Lung (tissue), 16 donors: Measurements from ENCODE around the gene ATP5F1C. TPM values are rescaled to one million over a fixed set of nuclear protein-coding genes. Genes with fewer than 3 reads are reported as not detected.

Source experiments
- ATAC-seq: fragments of 200-7000 bp; cut with Tn5 transposase; one replicate; pipeline ENCODE4 v1.9.1; 2020; ENCODE audit warnings: moderate number of reproducible peaks; ENCODE audit not compliant: insufficient read depth, low FRiP score
- DNase-seq, 3 donors: peaks; one replicate each; pipeline ENCODE4 v3.0.0-alpha.2; 2013 to 2017
- H3K27ac ChIP-seq, 2 donors: one replicate each; pipeline ENCODE4 v1.5.1; 2013; ENCODE audit warnings: mild to moderate bottlenecking in 2 of 2, moderate library complexity in 2 of 2, control low read depth in 1 of 2, inconsistent platforms in 1 of 2, low read depth in 1 of 2, low read length in 1 of 2
- H3K27me3 ChIP-seq, 3 donors: one replicate each; pipeline ENCODE4 v1.5.1; 2013; ENCODE audit warnings: low read length in 2 of 3; ENCODE audit not compliant: control insufficient read depth in 3 of 3, insufficient read depth in 3 of 3
- H3K36me3 ChIP-seq, 4 donors: one replicate each; pipeline ENCODE4 v1.5.1; 2013; ENCODE audit warnings: low read length in 4 of 4, mild to moderate bottlenecking in 1 of 4, moderate library complexity in 1 of 4; ENCODE audit not compliant: control insufficient read depth in 4 of 4, insufficient read depth in 4 of 4
- H3K4me1 ChIP-seq, 5 donors: one replicate each; pipeline ENCODE4 v1.5.1; 2013; ENCODE audit warnings: low read length in 5 of 5, mild to moderate bottlenecking in 2 of 5, moderate library complexity in 1 of 5; ENCODE audit not compliant: control insufficient read depth in 5 of 5, insufficient read depth in 5 of 5
- H3K4me3 ChIP-seq: one replicate; pipeline ENCODE4 v1.5.1; 2013; ENCODE audit warnings: mild to moderate bottlenecking, control low read depth, moderate library complexity
- H3K9ac ChIP-seq, 2 donors: one replicate each; pipeline ENCODE4 v1.5.1; 2013; ENCODE audit warnings: low read length in 2 of 2, control low read depth in 1 of 2; ENCODE audit not compliant: insufficient read depth in 1 of 2
- H3K9me3 ChIP-seq, 4 donors: one replicate each; pipeline ENCODE4 v1.5.1; 2013; ENCODE audit warnings: low read length in 3 of 4, mild to moderate bottlenecking in 1 of 4, moderate library complexity in 1 of 4; ENCODE audit not compliant: control insufficient read depth in 4 of 4, insufficient read depth in 3 of 4
- WGBS, 2 donors: extraction: QIAGEN DNeasy Blood & Tissue Kit; methylation state at CpG; one replicate each; pipeline ENCODE4 v1.1.7; 2013; 5-methylcytosine and 5-hydroxymethylcytosine counted together
- long read RNA-seq, 5 donors: transcript quantifications; one replicate each; lab custom pipeline, GENCODE V29; 2026
- polyA plus RNA-seq, 2 donors: library from polyadenylated mRNA; stranded (reverse); fragments of 200-250 nt; gene quantifications; one replicate each; pipeline ENCODE4 v1.2.1, GENCODE V29; 2013
- total RNA-seq, 2 donors: library from RNA; depleted of rRNA in 1 of 2; stranded (reverse); fragments of >200 nt in 1 of 2; gene quantifications; one replicate each; pipeline ENCODE4 v1.2.1, GENCODE V29; 2014 to 2021
- TF ChIP-seq, protein P1 (sequence below): IDR thresholded peaks from 2 replicates; pipeline ENCODE4 v1.5.1; 2012; ENCODE audit warnings: mild to moderate bottlenecking; ENCODE audit errors: control extremely low read depth, extremely low read depth
- donor health status: control.
- donor health status: control.
- donor health status: Bipolar disorder and iron deficiency.
- donor health status: healthy.
- donor health status: DM: yes; HTN: yes; CAD: no.

The ATP5F1C gene
- total RNA-seq (100 to 1,000 TPM; 175 to 185 TPM), polyA plus RNA-seq (100 to 1,000 TPM; 233 to 418 TPM)
- long read RNA-seq, donor 1, transcript ATP5F1C-209 (4 exons, 460 nt): minor isoform, 18 of 304 reads
- long read RNA-seq, donor 1, transcript ATP5F1C-202 (10 exons, 1,163 nt): major isoform, 87 of 304 reads
- long read RNA-seq, donor 1, transcript ATP5F1C-201 (9 exons, 1,078 nt): minor isoform, 54 of 304 reads
- long read RNA-seq, donor 1, transcript ATP5F1C-207 (4 exons, 782 nt): minor isoform, 6 of 304 reads
- long read RNA-seq, donor 1, partial matches to known transcripts: 137 of 304 reads
- long read RNA-seq, donor 1, other reads (novel, unspliced or antisense): 0 of 304 reads
- long read RNA-seq, donor 2, transcript ATP5F1C-209 (4 exons, 460 nt): minor isoform, 5 of 74 reads
- long read RNA-seq, donor 2, transcript ATP5F1C-201 (9 exons, 1,078 nt): minor isoform, 10 of 74 reads
- long read RNA-seq, donor 2, transcript ATP5F1C-202 (10 exons, 1,163 nt): major isoform, 24 of 74 reads
- long read RNA-seq, donor 2, partial matches to known transcripts: 30 of 74 reads
- long read RNA-seq, donor 2, other reads (novel, unspliced or antisense): 0 of 74 reads
- long read RNA-seq, donor 3, transcript ATP5F1C-202 (10 exons, 1,163 nt): major isoform, 40 of 151 reads
- long read RNA-seq, donor 3, transcript ATP5F1C-201 (9 exons, 1,078 nt): minor isoform, 19 of 151 reads
- long read RNA-seq, donor 3, transcript ATP5F1C-209 (4 exons, 460 nt): minor isoform, 11 of 151 reads
- long read RNA-seq, donor 3, partial matches to known transcripts: 79 of 151 reads
- long read RNA-seq, donor 3, other reads (novel, unspliced or antisense): 0 of 151 reads
- long read RNA-seq, donor 4, transcript ATP5F1C-202 (10 exons, 1,163 nt): major isoform, 21 of 77 reads
- long read RNA-seq, donor 4, transcript ATP5F1C-201 (9 exons, 1,078 nt): minor isoform, 20 of 77 reads
- long read RNA-seq, donor 4, partial matches to known transcripts: 26 of 77 reads
- long read RNA-seq, donor 4, other reads (novel, unspliced or antisense): 0 of 77 reads
- long read RNA-seq, donor 5, transcript ATP5F1C-202 (10 exons, 1,163 nt): major isoform, 73 of 282 reads
- long read RNA-seq, donor 5, transcript ATP5F1C-209 (4 exons, 460 nt): minor isoform, 21 of 282 reads
- long read RNA-seq, donor 5, transcript ATP5F1C-201 (9 exons, 1,078 nt): minor isoform, 41 of 282 reads
- long read RNA-seq, donor 5, partial matches to known transcripts: 142 of 282 reads
- long read RNA-seq, donor 5, other reads (novel, unspliced or antisense): 0 of 282 reads

GRCh38 chr10:7787857-7788638, at the start of gene ATP5F1C, which contains the start of gene KIN:
TSS of gene ATP5F1C (plus strand) at chr10:7788177. CDS start at chr10:7788208, 31 bp downstream.
TSS of gene KIN (minus strand) at chr10:7787993. CDS start at chr10:7787933, 60 bp downstream.
- Histone ChIP-seq H3K4me1 (peaks cover 0 to 21% (median 8%) of the 10 kb centered on the region in 5 donors), H3K36me3 (peaks cover 0 to 4% (median 0%) of the 10 kb centered on the region in 4 donors), H3K27me3 (no peaks in the 10 kb centered on the region), H3K9me3 (no peaks in the 10 kb centered on the region), H3K9ac (peak within 1 kb of the TSS; percentile 74 to 82), H3K27ac (peak within 1 kb of the TSS; percentile 87 to 93), H3K4me3 (peak within 1 kb of the TSS; percentile 81)
- 0% methylated on average over 56 to 59 of the region's 59 CpGs for WGBS, 2 donors
- DNase-seq (peak; percentile 98 to 99 (median 98)), ATAC-seq (peak; percentile 99)
- TF ChIP-seq, protein P1, sequence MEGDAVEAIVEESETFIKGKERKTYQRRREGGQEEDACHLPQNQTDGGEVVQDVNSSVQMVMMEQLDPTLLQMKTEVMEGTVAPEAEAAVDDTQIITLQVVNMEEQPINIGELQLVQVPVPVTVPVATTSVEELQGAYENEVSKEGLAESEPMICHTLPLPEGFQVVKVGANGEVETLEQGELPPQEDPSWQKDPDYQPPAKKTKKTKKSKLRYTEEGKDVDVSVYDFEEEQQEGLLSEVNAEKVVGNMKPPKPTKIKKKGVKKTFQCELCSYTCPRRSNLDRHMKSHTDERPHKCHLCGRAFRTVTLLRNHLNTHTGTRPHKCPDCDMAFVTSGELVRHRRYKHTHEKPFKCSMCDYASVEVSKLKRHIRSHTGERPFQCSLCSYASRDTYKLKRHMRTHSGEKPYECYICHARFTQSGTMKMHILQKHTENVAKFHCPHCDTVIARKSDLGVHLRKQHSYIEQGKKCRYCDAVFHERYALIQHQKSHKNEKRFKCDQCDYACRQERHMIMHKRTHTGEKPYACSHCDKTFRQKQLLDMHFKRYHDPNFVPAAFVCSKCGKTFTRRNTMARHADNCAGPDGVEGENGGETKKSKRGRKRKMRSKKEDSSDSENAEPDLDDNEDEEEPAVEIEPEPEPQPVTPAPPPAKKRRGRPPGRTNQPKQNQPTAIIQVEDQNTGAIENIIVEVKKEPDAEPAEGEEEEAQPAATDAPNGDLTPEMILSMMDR: no peak

DNA sequence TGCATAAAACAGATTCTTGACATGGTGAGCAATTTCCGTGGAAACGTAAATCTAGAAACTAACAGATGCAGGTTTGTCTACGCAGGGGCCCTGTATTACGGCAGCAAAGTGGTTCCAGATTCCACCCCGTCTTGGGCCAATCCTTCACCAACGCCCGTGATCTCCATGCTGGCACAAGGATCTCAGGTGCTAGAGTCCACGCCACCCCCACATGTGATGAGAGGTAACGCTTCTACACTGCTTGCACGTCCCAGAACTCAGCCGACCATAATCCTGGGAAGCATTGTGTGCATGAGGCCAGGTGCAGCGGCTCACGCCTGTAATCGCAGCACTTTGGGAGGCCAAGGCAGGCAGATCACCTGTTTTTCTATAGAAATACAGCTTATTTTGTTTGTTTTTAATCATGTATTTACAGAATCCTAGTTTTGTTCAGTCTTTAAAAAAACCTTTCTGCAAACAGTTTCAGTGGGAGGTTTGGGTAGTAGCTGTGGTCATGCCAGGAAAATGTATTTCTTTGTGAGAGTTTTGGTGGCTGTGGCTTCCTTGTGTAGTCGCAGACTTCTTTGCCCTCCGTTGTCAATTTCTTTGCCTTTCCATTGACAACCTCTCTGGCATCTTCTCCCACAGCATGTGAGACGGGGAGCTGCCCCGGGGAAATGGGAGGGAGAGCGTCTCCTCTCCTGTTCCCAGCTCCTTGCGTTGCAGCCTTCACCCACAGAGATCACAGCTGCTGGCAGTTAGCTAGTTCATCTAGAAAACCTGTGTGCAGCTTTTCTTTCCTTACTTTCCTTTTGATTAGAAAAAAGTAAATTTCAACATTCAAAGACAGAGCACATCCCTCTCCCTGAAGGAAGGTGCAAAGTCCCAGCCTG, 49.2 kb upstream of the ATP5F1C start:
- H3K36me3 ChIP-seq: no peaks in the 10 kb centered on the region

More for the DNA sequence above, 49.2 kb upstream of the ATP5F1C start:
- WGBS, 2 donors: 84 to 89% methylated on average over 20 of the region's 20 CpGs
- no peak overlapping the region for H3K4me3 ChIP-seq
- DNase-seq (no peak), ATAC-seq (no peak)
- H3K4me1 ChIP-seq: no peaks in the 10 kb centered on the region
- H3K9ac ChIP-seq: no peak overlapping the region
- no peak overlapping the region for H3K27ac ChIP-seq
- H3K27me3 ChIP-seq: no peaks in the 10 kb centered on the region
- TF ChIP-seq, protein P1: no peak
- H3K9me3 ChIP-seq: no peaks in the 10 kb centered on the region
